GM21360 (cell line): ENCODE results near the gene PTPRC.
A peak's percentile ranks its signal among the peaks of the same experiment; 100 is the strongest.

ENCODE experiments used
- ATAC-seq: cut with Tn5 transposase; IDR thresholded peaks from one replicate; pipeline ENCODE4 v1.9.1; 2021; ENCODE audit warnings: mild to moderate bottlenecking, moderate library complexity; ENCODE audit not compliant: unreplicated experiment

The PTPRC gene

GRCh38 chr1:198620951-198621824 lies 17.7 kb upstream of the PTPRC start:
- ATAC-seq = peak; percentile 63

- no peak for ATAC-seq
Observed at GRCh38 chr1:198622001-198622400, 16.8 kb upstream of the PTPRC start.

GRCh38 chr1:198623752-198624647 lies 14.8 kb upstream of the PTPRC start:
- no peak for ATAC-seq

GRCh38 chr1:198624648-198624980 lies 14.2 kb upstream of the PTPRC start:
- no peak for ATAC-seq

- no peak for ATAC-seq
Observed at GRCh38 chr1:198627436-198628066, 11.3 kb upstream of the PTPRC start.

DNA sequence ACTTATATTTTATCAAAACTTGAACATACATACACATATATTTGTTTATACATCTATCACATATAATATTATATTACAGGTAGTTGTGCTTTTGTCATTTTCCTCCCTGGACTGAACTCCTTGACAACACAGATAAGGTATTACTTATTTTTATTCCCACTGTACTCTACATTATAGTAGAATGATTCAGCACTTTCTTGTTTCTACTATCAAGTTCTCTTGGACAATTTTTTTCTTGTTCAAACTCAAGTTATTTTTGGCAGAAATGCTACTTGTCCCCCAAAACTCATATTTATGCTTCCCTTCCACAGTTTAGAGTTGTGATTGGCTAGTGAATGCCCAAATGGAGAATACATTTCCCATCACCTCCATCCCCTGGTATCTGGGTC lies 10.8 kb upstream of the PTPRC start:
- ATAC-seq = no peak

- ATAC-seq = no peak
Observed at GRCh38 chr1:198629610-198630009, 9.2 kb upstream of the PTPRC start.

DNA sequence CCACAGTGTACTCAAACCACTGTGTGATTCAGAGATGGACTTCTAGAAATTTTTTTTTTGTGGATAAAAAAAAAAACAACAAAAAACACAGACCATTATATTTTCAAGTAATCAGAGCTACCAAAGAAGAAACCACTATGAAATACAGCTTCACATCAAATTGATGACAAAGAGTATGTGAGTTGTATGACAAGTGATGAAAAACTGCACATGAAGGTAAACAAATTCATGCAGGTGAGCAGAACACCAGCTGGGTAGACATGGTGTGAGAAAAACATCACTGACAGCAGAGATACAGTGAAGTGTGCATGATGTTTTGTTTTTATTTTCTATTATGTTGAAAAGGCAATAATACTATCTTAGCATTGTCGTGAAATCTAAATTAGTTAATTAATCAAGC lies 8.0 kb upstream of the PTPRC start:
- no peak for ATAC-seq

GRCh38 chr1:198631292-198631691 lies 7.5 kb upstream of the PTPRC start:
- ATAC-seq = no peak

DNA sequence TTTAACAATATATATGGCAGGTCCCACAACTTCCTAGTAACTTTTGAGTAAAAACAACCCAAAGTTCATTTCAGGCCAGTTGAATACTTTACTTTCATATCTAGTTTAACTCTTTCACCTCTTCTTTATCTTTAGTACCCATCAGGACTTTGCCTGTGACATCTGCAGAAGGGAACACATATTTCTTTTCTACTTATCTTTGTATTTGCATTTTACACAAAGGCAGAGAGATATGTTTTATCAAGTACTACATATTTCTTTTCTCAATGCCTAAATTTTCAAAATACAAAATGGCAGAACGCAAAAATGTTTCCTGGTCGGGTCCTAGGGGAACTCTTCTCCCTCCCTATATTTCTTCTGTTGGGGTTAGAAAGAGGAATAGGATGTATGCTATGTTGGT lies 6.8 kb upstream of the PTPRC start:
- ATAC-seq = no peak

DNA sequence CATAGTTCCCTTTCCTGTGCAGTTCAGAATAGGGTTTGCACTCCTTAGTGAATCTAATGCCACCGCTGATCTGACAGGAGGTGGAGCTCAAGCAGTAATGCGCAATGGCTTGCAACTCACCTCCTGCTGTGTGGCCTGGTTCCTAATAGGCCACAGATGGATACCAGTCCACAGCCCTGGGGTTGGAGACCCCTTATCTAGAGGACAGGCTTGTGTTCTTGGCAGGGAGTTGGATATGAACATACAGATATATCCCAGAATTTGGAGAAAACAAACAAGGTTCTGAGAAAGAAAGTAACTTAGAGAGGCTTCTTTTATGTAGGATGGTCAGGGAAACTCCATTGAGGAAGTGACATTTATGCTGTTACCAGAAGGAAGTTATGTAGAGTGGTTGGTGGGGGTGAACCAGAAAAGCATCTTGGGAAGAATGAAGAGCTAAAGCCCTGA lies 5.1 kb upstream of the PTPRC start:
- ATAC-seq = no peak

- no peak for ATAC-seq
Observed at GRCh38 chr1:198635964-198636363, 2.9 kb upstream of the PTPRC start.

- no peak for ATAC-seq
Observed at GRCh38 chr1:198636391-198636790, 2.4 kb upstream of the PTPRC start.

DNA sequence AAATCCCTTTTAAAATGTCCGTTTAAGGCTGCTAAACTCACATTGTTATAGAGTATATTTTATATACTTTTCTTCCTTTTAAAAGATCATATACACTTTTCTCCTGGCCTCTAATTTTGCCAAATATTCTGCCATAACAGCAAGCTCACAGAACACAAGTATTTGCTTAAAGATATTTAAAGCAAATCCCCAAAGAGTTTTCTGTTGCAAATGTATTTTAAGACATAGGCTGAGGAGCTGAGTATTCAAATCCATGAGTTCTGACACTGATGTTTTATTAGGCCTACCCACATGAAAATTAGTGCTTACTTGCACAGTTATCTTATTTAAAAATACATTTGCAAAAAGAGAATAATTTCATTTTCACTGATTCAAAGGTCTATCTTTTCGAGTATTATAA lies 1.7 kb upstream of the PTPRC start:
- no peak for ATAC-seq

DNA sequence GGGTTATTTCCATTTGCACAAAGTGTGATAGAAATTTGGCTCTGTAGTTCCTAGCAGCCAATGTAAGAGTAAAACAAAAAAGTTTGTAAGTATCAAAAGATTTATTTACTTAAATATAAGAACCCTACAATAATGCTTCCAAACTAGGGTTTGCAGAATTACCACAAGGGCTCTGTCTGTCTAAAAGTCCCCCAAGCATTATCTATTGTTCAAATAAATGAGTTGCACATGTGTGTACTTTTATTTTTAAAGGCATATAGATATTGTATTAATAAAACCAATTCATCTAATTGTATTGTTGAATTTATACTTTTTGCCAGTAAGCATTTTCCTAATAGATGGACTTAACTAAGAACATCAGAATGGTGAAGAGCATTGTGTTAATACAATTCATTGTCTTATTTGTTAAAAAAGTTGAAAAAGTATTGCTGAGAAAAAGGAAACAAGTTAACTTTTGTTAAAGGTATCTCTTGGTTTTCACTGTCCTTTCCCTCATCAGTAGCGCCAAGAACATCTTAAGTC lies 863 bp upstream of the PTPRC start:
- no peak for ATAC-seq

DNA sequence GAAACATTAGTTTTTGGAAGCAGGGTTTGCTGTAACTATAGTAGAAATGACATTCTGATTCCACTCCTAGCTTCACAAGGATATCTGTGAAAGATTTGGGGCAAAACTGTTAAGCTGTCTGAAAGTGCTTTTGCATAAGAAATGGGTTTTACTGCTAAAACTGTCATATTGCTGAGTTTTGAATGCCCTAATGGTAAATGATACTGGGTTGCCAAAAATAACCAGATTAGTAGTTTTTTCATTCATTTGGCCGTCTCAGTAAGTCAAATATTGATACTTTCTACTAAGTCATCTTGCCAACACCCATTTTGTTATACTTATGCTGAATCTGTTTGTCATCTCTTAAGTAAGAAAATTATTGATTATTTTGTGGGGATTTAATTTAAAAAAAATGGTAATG lies 399 bp upstream of the PTPRC start:
- peak; percentile 12 for ATAC-seq

GRCh38 chr1:198639671-198640143 lies 867 bp downstream of the PTPRC start:
- ATAC-seq = no peak

- ATAC-seq = no peak
Observed at GRCh38 chr1:198640174-198640573, 1.3 kb downstream of the PTPRC start.

- ATAC-seq = peak; percentile 49
Observed at GRCh38 chr1:198641501-198641900, 2.7 kb downstream of the PTPRC start.

GRCh38 chr1:198641966-198642668 lies 3.3 kb downstream of the PTPRC start:
- ATAC-seq = no peak

GRCh38 chr1:198642983-198643382 lies 4.1 kb downstream of the PTPRC start:
- ATAC-seq = no peak
